Measurements from ENCODE around the gene SNX8. TPM values are rescaled to one million over a fixed set of nuclear protein-coding genes. Genes with fewer than 3 reads are reported as not detected.

Gene SNX8
- total and polyA plus RNA-seq, 9 of the 15 experiments (the other 6 are each of a cell fraction or from before 2014, with no cell fraction given) = 2.7 to 51.6 (median 16.9) TPM

GRCh38 chr7:2266911-2267310 lies 47.3 kb downstream of the SNX8 start:
- Histone ChIP-seq H3K9me1 (ENCODE audit: control insufficient read depth, insufficient read depth, low read length) (no peaks in the 10 kb centered on the region), H3K9me3 (replicated peaks; ENCODE audit: control insufficient read depth, insufficient read depth, low read depth, low read length) (no peaks in the 10 kb centered on the region), H3K9ac (ENCODE audit: insufficient read depth in 1 of 2, low read depth in 2 of 2, low read length in 2 of 2) (no peak overlapping the region; a peak in 1 of 4 replicates), H2AFZ (ENCODE audit: low read depth, low read length) (no peak overlapping the region), H3K36me3 (ENCODE audit: control insufficient read depth, insufficient read depth, low read length) (peaks cover 45% of the 10 kb centered on the region; the same call in 2 of the 3 replicates), H3K27me3 (ENCODE audit: control insufficient read depth in 2 of 2, insufficient read depth in 2 of 2, low read length in 2 of 2) (no peaks in the 10 kb centered on the region), H3K4me1 (replicated peaks in 1 of 2; ENCODE audit: control insufficient read depth in 2 of 2, insufficient read depth in 2 of 2, low read length in 2 of 2) (peaks cover 0 to 7% of the 10 kb centered on the region in 2 experiments; a peak in 2 of 5 replicates), H3K4me2 (ENCODE audit: insufficient read depth, low read length) (no peak overlapping the region), H3K4me3 (no peak overlapping the region), H4K20me1 (replicated peaks; ENCODE audit: control insufficient read depth, insufficient read depth, low read length) (no peaks in the 10 kb centered on the region), H3K79me2 (ENCODE audit: control insufficient read depth, insufficient read depth, low read length) (no peaks in the 10 kb centered on the region), H3K27ac (ENCODE audit: extremely low read depth, low read depth, low read length) (no peak overlapping the region)
- no peak for DNase-seq (ENCODE audit: extremely low read depth in 1 of 4, low spot score in 3 of 4)
- TF ChIP-seq HDAC2 (IDR thresholded peaks at IDR 0.05) = no peak
- no peak for TF ChIP-seq NR0B1 (IDR thresholded peaks at IDR 0.05; ENCODE audit: partially characterized antibody)
- TF ChIP-seq KDM1A (IDR thresholded peaks at IDR 0.05) = peak in 1 of 2 experiments; percentile 67; a peak in 1 of 4 replicates
- no peak for TF ChIP-seq ZNF780A (CRISPR knock-in tag; IDR thresholded peaks at IDR 0.05)
- no peak for TF ChIP-seq HDAC8 (tag; IDR thresholded peaks at IDR 0.05)
- TF ChIP-seq CBFA2T3 (IDR thresholded peaks at IDR 0.05) = no peak
- TF ChIP-seq CHD4 (IDR thresholded peaks at IDR 0.05; ENCODE audit: insufficient read depth, insufficient replicate concordance, low read depth, low read length, poor library complexity, severe bottlenecking) = no peak
- no peak for TF ChIP-seq TOE1 (IDR thresholded peaks at IDR 0.05; ENCODE audit: borderline replicate concordance)
- TF ChIP-seq TOE1 (CRISPR knock-in tag; IDR thresholded peaks at IDR 0.05; ENCODE audit: borderline replicate concordance, low read depth) = no peak
- TF ChIP-seq GATAD2B (IDR thresholded peaks at IDR 0.05; ENCODE audit: borderline replicate concordance) = no peak
- no peak for FAIRE-seq
- intact Hi-C loops (cut with micrococcal nuclease) (no loop called here), in situ Hi-C loops (cut with MboI) (no loop called here)
- CTCF ChIA-PET (ENCODE audit: low intra/inter-chr PET ratio) = no interaction called here
- BruUV-seq (replicated peaks) = no TSS peak
- ATAC-seq = no peak
- POLR2A ChIA-PET = interaction anchor here (0.6 kb wide), 2 partner anchors 43 to 47 kb away, joined by 3 read pairs; partner anchors contain the start of gene SNX8
- 76% methylated on average over 10 of the region's 10 CpGs for WGBS (ENCODE audit: insufficient coverage, low coverage, missing lambda C conversion rate)

Data from K562 (cell line).